VCaP (cell line): ENCODE measurements around the gene RRAGA.
"Not testable (repeated sequence)": the region's sequence is repeated elsewhere in the genome, so short reads cannot be mapped to it uniquely, and the experiment has no call there.

ENCODE experiments used
- H3K27ac ChIP-seq: fragments of 450-650 bp; 2 replicates; pipeline ENCODE4 v1.5.1; 2017
- CTCF ChIP-seq: fragments of 450-650 bp; conservative IDR thresholded peaks from 2 replicates; pipeline ENCODE4 v1.5.1; 2017; ENCODE audit warnings: mild to moderate bottlenecking, moderate library complexity

The RRAGA gene, protein sequence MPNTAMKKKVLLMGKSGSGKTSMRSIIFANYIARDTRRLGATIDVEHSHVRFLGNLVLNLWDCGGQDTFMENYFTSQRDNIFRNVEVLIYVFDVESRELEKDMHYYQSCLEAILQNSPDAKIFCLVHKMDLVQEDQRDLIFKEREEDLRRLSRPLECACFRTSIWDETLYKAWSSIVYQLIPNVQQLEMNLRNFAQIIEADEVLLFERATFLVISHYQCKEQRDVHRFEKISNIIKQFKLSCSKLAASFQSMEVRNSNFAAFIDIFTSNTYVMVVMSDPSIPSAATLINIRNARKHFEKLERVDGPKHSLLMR

DNA sequence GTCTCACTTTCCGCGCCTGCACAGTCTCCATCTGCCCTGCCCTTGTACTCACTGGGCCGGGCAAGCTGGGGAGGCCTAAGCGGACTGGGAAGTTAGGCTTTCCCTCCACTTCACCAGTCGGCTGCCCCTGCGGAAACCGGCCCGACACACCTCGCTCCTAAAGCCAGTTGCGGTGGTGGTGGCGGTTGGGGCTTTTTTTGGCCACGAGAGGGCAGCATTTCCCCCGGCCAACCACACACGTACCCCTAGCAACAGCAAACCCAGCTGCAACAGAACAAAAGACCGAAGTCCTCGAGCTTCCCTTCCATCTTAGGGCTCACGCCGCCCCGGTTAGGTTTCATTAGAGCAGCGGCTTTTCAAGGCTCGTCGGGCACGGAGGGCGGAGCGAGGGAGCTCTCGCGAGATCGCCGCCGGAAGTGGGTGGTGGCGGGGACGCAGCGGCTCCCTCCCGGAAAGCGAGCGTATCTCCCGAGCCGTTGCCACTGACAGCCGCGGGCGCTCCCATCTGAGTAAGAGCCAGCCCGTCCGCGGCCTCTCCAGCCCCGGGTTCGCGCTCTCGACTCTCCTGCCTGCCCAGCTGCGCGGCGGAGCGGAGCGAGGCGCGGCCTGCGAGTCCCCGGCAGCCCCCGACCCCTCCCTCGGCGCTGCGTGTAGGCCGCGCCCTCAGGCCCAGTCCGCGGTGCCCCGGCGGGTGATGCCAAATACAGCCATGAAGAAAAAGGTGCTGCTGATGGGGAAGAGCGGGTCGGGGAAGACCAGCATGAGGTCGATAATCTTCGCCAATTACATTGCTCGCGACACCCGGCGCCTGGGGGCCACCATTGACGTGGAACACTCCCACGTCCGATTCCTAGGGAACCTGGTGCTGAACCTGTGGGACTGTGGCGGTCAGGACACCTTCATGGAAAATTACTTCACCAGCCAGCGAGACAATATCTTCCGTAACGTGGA is at the start of gene RRAGA:
Gene RRAGA, plus strand, starts transcription at position 462 of the 951 bp plus-strand sequence. Its CDS starts 233 bp downstream, at position 695.
- peak; percentile 97 for TF ChIP-seq CTCF
- peak within 1 kb of the TSS; percentile 98 for H3K27ac ChIP-seq

DNA sequence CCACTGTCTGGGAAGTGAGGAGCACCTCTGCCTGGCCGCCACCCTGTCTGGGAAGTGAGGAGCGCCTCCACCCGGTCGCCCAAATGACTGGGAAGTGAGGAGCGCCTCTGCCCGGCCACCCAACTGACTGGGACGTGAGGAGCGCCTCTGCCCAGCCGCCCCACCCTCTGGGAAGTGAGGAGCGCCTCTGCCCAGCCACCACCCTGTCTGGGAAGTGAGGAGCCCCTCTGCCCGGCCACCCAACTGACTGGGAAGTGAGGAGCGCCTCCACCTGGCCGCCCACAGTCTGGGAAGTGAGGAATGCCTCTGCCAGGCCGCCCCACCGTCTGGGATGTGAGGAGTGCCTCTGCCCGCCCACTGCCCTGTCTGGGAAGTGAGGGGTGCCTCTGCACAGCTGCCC is 49.1 kb upstream of the RRAGA start:
- H3K27ac ChIP-seq, result no peak overlapping the region
- no peak for TF ChIP-seq CTCF

DNA sequence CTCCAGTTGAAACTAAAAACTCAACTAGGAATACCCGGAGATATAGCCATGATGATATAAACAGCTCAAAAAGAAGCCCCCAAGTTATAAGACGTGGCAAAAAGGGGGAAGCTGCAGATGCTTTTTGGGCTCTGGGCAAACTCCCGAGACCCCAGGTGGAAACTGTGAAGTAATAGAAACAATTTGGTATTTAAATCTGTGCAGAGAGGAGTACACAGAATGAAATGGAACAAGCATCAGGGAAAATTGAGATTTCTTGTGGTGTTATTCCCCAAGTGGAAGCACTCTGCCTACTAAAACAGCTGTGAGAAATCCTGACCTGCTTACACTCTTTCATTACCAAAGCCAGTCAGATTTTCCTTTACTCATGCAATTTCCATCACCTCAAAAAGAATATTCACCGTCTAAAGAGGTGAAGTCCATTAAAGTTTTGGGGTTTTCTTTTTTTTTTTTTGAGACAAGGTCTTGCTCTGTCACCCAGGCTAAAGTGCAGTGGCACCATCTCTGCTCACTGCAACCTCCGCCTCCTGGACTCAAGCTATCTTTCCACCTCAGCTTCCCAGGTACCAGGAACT is 39.7 kb upstream of the RRAGA start:
- TF ChIP-seq CTCF, result no peak
- no peak overlapping the region for H3K27ac ChIP-seq

DNA sequence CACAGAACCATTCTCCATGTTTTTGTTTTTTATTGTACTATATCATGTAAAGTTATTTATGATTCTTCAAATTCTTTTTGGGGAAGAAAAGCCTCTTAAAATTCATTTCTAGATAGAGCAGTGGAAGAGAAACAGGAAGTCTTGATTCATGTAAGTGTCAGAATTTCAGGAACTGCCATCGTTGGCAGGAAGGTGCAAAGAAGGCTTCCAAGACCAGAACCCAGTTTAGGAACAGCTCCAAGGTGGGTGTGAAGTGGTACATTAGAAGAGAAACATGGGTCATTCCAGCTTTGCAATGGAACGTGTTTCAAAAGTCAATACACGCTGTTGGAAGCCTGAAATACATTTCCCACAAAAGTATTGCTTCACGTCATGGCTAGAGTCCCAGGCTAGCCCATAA is 31.0 kb upstream of the RRAGA start:
- no peak overlapping the region for H3K27ac ChIP-seq
- no peak for TF ChIP-seq CTCF

GRCh38 chr9:19020886-19021455 is 28.3 kb upstream of the RRAGA start:
- H3K27ac ChIP-seq, result no peak overlapping the region
- no peak for TF ChIP-seq CTCF

DNA sequence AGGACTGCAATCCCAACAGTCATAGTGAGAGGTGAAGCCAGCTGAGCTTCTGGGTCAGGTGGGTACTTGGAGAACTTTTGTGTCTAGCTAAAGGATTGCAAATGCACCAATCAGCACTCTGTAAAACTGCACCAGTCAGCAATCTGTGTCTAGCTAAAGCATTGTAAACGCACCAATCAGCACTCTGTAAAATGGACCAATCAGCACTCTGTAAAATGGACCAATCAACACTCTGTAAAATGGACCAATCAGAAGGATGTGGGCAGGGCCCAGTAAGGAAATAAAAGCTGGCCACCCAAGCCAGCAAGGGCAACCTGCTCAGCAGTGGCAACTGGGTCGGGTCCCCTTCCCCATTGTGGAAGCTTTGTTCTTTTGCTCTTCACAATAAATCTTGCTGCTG is 27.6 kb upstream of the RRAGA start:
- H3K27ac ChIP-seq, result not testable (repeated sequence)

DNA sequence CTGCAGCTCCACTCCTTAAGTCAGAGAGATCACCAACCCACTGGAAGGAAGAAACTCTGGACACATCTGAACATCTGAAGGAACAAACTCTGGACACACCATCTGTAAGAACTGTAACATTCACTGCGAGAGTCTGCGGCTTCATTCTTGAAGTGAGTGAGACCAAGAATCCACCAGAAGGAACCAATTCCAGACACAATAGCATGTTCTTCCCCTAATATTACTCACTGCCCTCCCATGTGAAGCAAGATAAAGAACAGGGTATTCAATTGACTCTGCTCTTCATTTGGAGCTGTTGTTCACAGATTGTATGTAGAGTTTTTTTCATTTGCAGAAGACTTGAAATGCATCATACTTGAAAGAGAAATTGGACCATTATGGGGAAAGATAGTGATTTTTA is 27.0 kb upstream of the RRAGA start:
- no peak for TF ChIP-seq CTCF
- no peak overlapping the region for H3K27ac ChIP-seq
